Measurements from ENCODE around the gene WWOX.

WWOX gene

GRCh38 chr16:78396046-78396445, 296.6 kb downstream of the WWOX start:
- no peak for DNase-seq (ENCODE audit: low spot score)

- no peak for DNase-seq (ENCODE audit: low spot score)
These were observed 297.2 kb downstream of the WWOX start for GRCh38 chr16:78396673-78397072.

- no peak for DNase-seq (ENCODE audit: low spot score)
These were observed 299.9 kb downstream of the WWOX start for GRCh38 chr16:78399384-78399783.

GRCh38 chr16:78402833-78403232, 303.4 kb downstream of the WWOX start:
- DNase-seq (ENCODE audit: low spot score), result no peak

GRCh38 chr16:78405040-78405439, 305.6 kb downstream of the WWOX start:
- no peak for DNase-seq (ENCODE audit: low spot score)

- DNase-seq (ENCODE audit: low spot score), result no peak
These were observed 306.4 kb downstream of the WWOX start for GRCh38 chr16:78405833-78406232.

GRCh38 chr16:78407191-78407590, 307.7 kb downstream of the WWOX start:
- no peak for DNase-seq (ENCODE audit: low spot score)

GRCh38 chr16:78413651-78414050, 314.2 kb downstream of the WWOX start:
- DNase-seq (ENCODE audit: low spot score), result no peak

- no peak for DNase-seq (ENCODE audit: low spot score)
These were observed 315.6 kb downstream of the WWOX start for GRCh38 chr16:78415013-78415412.

- no peak for DNase-seq (ENCODE audit: low spot score)
These were observed 316.2 kb downstream of the WWOX start for GRCh38 chr16:78415669-78416068.

GRCh38 chr16:78416400-78416799, 316.9 kb downstream of the WWOX start:
- DNase-seq (ENCODE audit: low spot score), result no peak

GRCh38 chr16:78421181-78421708, 321.8 kb downstream of the WWOX start:
- no peak for DNase-seq (ENCODE audit: low spot score)

GRCh38 chr16:78425281-78425680, 325.8 kb downstream of the WWOX start:
- no peak for DNase-seq (ENCODE audit: low spot score)

- DNase-seq (ENCODE audit: low spot score), result no peak
These were observed 326.5 kb downstream of the WWOX start for GRCh38 chr16:78425891-78426510.

- no peak for DNase-seq (ENCODE audit: low spot score)
These were observed 328.7 kb downstream of the WWOX start for GRCh38 chr16:78428193-78428592.

GRCh38 chr16:78430281-78430680, 330.8 kb downstream of the WWOX start:
- DNase-seq (ENCODE audit: low spot score), result no peak

- DNase-seq (ENCODE audit: low spot score), result no peak
These were observed 331.7 kb downstream of the WWOX start for GRCh38 chr16:78431004-78431670.

GRCh38 chr16:78431701-78432100, 332.2 kb downstream of the WWOX start:
- DNase-seq (ENCODE audit: low spot score), result no peak

- no peak for DNase-seq (ENCODE audit: low spot score)
These were observed 333.0 kb downstream of the WWOX start for GRCh38 chr16:78432451-78432850.

- no peak for DNase-seq (ENCODE audit: low spot score)
These were observed 333.7 kb downstream of the WWOX start for GRCh38 chr16:78433116-78433515.

GRCh38 chr16:78434401-78434800, 334.9 kb downstream of the WWOX start:
- DNase-seq (ENCODE audit: low spot score), result no peak

- DNase-seq (ENCODE audit: low spot score), result no peak
These were observed 335.8 kb downstream of the WWOX start for GRCh38 chr16:78435260-78435659.

GRCh38 chr16:78436023-78436422, 336.6 kb downstream of the WWOX start:
- DNase-seq (ENCODE audit: low spot score), result no peak

- DNase-seq (ENCODE audit: low spot score), result no peak
These were observed 337.4 kb downstream of the WWOX start for GRCh38 chr16:78436846-78437245.
